GM13977 (cell line): ENCODE measurements around the gene AUTS2.

Source experiments
- DNase-seq: peaks from one replicate; pipeline ENCODE4 v3.0.0; 2012; ENCODE audit warnings: low spot score
- CTCF ChIP-seq: IDR thresholded peaks from 2 replicates; pipeline ENCODE4 v1.5.1; 2012; ENCODE audit warnings: mild to moderate bottlenecking, control low read depth; ENCODE audit not compliant: insufficient read depth; ENCODE audit errors: extremely low read depth, missing control alignments
- in situ Hi-C: fragments of 300-500 bp; cut with MboI; formaldehyde crosslinking; loops from one replicate; pipeline ENCODE4 v1.12.0; 2022; ENCODE audit warnings: low sequenced_read_pairs, low pct_unique_long_range_greater_than_20kb, mixed read lengths, inconsistent platforms; ENCODE audit not compliant: unreplicated experiment

Gene AUTS2

GRCh38 chr7:70459546-70459945 is 861.3 kb downstream of the AUTS2 start:
- in situ Hi-C loops = no loop called here
- no peak for TF ChIP-seq CTCF

GRCh38 chr7:70460071-70460470 is 861.8 kb downstream of the AUTS2 start:
- in situ Hi-C loops = no loop called here
- DNase-seq = no peak
- TF ChIP-seq CTCF = no peak

More at GRCh38 chr7:70459546-70459945, 861.3 kb downstream of the AUTS2 start:
- DNase-seq = no peak

- DNase-seq = no peak
- in situ Hi-C loops = no loop called here
- TF ChIP-seq CTCF = no peak
Observed at GRCh38 chr7:70460562-70460961, 862.3 kb downstream of the AUTS2 start.

GRCh38 chr7:70463352-70463938 is 865.2 kb downstream of the AUTS2 start:
- TF ChIP-seq CTCF = no peak
- in situ Hi-C loops = no loop called here
- DNase-seq = no peak

- TF ChIP-seq CTCF = no peak
- DNase-seq = no peak
- in situ Hi-C loops = no loop called here
Observed at GRCh38 chr7:70466725-70467364, 868.6 kb downstream of the AUTS2 start.

- DNase-seq = no peak
- TF ChIP-seq CTCF = no peak
- in situ Hi-C loops = no loop called here
Observed at GRCh38 chr7:70470746-70471145, 872.5 kb downstream of the AUTS2 start.
